Stimulated activated CD4-positive, alpha-beta T cell treated with anti-CD3 and anti-CD28 coated beads, Interleukin-12 subunit alpha, Interleukin-12 subunit beta, amount 100 ng/mL, for 4 hours (primary cell): ENCODE data around the gene MYO6.

ENCODE experiments used
- DNase-seq: peaks from one replicate; pipeline ENCODE4 v3.0.0-alpha.2; 2020

Gene MYO6

DNA sequence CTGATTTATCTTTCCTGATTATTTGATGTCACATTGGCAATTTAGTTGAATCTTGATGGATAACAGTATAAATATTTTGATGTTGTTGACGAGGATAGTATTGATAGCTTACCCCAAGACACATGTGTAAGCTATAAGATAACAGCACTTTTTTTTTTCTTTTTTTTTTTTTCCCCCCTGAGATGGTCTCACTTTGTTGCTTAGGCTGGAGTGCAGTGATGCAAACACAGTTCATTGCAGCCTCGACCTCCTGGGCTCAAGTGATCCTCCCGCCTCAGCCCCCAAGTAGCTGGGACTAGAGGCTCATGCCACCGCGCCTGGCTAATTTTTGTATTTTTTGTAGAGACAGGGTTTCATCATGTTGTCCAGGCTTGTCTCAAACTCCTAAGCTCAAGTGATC is 21.8 kb downstream of the MYO6 start:
- no peak for DNase-seq

DNA sequence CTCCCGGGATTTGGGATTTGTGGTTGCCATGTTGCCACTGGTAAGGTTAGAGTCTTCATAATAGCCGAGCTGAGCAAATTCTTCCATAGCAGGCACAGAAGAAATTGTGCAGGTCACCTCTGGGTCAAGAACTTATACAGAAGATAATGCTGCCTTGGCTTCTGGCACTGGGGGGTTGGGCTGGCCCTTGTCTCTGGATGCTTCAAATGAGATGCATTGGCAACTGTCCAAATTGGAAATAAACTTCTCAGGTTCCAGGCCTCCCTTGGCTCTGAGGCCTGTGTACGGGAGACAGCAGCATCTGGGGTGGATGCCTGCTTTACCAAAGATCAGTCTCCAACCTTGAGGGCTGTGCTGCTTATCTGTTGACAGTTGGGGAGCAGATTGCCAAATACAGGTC is 26.2 kb downstream of the MYO6 start:
- no peak for DNase-seq

DNA sequence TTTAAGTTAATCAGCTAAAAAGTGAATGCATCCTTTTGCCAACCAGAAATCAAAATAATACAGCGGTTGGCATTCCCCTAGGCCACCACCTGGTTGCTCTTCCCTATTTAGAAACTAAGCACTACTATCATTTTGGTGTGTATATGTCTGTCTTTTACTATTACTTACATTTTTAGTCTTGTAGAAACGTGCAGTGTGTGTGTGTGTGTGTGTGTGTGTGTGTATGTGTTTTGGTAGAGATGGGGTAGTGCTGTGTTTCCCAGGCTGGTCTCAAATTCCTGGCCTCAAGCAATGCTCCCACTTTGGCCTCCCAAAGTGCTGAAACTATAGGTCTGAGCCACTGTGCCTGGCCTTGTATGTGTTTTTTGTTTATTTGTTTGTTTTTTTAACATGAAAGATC is 27.4 kb downstream of the MYO6 start:
- DNase-seq: no peak

DNA sequence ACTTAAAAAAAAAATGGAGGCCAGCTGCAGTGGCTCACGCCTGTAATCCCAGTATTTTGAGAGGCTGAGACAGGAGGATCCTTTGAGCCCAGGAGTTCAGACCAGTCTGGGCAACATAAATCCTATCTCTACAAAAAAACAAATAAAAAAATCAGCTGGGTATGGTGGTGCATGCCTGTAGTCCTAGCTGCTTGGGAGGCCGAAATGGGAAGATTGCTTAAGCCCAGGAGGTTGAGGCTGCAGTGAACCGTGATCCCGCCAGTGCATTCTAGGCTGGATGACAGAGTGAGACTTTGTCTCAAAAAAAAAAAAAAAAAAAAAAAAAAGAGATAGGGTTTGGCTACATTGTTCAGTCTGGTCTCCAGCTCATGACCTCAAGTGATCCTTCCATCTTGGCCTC is 29.7 kb downstream of the MYO6 start:
- DNase-seq: no peak

DNA sequence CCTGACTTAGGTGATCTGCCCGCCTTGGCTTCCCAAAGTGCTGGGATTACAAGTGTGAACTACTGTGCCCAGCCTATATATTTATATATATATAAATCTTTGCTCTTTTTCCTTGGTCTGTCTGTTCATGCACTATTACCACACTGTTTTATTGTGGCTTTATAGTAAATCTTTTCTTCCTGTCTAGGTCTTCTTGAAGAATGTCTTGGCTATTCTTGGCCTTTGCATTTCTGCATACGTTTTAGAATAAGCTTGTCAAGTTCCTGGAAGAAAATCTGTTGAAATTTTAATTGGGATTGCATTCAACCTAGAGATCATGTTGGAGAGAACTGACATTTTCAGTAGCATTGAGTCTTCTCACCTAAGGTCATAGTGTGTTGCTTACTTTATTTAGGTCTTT is 37.1 kb downstream of the MYO6 start:
- no peak for DNase-seq

DNA sequence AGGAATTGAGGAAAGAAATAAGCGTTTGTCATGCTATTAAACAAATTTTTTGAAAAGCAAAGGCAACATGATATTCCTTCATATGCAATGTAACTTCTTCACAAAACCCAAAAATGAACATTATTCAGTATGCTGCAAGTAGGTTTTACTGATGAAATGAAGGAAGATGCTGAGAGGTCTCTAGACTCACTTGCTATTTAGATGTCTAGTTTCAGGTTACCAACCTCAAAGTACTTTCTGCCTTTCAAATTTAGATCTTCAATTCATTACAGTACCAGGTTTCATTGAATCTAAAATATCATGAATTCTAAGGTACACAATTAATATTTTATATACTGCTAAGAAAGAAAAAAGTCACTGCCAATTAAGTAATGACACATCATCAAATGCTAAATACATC is 39.9 kb downstream of the MYO6 start:
- DNase-seq: no peak

DNA sequence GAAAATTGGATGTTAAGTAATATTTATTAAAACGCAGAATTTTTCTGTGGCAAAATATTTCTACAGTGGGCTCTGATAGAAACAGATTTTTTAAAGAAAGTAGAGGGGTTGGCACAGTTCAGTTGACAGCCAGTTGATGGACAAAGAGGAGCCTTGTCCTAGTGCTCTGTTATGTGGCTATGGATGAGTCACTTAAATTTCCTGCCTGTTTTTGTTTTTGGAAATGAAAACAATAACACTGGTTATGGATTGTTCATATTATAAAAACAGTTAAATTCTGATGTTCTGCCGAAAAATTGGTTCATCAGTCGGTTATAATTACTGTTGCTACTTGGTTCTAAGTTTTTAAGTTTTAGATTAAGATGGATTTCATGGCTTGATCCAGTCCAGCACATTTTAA is 42.8 kb downstream of the MYO6 start:
- no peak for DNase-seq

DNA sequence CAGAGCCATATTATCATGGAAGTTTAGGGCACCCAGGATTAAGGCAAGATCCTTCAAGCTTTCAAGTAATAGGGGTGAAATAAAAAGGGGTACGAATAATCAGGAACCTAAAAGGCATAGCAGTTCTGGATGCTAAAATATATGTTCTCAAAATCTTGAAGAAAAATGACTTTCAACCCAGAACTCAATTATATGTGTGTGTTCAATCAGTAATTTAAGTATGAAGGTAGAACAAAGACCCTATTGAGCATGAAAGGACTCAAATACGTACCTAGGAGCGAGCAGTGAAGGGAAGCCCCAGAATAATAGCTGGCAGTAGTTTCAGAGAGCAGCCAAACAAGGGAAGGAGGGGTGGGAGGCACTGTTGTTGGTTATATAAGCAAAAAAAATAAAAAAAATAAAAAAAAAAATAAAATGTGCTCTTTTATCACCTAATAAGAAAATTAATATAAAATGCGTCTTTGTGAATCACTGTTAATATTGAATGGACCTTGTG is 45.4 kb downstream of the MYO6 start:
- DNase-seq: no peak

DNA sequence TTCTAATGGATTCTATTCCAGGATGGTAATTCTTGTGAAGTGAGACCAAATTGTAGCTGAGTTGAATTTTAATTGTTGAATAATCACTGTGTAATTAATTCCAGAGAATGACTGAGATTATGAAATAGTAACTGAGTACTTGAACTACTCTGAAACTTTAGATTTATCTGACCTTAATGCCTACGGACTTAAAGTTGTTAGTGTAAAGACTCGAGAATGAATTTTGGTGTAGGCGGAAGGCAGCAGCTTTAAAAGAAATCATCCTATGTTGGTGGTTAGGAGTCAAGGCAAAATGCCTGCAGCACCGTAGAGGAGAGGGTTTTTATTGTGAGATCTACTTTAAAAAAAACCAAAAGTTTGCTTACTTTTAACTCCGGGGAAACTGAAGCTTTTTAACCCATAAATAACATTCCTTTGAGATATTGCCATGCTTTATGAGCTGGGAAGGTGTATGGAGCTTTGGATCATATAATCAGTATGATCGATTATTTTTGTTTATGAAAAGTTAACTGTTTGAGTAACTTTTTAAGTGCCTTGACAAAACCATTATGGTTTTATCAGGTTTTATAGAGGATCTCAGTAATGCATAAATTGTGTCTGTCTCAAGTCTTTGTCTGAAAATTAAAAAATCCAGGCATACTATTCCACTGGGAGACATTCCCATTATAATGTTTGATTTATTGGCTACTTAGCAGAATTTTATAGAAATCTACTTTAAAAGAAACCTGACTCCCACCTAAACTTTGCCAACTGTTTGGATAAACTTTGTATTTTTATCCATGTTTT is 46.1 kb downstream of the MYO6 start:
- DNase-seq: no peak

DNA sequence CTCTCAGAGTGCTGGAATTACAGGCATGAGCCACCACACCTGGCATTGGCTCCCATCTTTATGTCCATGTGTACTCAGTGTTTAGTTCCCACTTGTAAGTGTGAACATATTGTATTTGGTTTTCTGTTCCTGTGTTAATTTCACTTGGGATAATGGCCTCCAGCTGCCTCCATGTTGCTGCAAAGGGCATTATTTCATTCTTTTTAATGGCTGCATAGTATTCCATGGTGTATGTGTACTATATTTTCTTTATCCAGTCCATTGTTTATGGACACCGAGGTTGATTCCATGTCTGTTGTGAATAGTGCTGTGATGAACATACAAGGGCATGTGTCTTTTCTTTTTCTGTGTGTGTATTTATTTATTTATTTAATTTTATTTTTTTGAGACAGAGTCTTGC is 47.7 kb downstream of the MYO6 start:
- DNase-seq: no peak

DNA sequence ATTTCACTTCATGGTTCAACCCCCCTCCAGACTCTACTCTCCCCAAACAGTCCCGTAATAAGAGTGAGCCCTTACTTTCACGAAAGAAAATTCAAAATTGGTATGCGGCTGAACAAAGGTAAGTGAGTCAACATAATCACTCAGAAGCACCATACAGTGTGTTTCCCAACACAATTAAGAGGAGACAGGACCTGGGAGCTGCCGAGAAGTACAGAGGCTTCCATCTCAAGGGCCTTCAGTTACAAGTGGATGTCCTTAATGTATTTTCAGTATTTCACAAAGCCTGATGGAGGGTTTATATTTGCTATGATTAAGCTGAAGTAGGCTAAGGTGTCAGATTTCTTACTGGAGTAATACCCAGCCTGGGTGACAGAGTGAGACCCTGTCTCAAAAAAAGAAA is 51.1 kb downstream of the MYO6 start:
- DNase-seq: no peak

DNA sequence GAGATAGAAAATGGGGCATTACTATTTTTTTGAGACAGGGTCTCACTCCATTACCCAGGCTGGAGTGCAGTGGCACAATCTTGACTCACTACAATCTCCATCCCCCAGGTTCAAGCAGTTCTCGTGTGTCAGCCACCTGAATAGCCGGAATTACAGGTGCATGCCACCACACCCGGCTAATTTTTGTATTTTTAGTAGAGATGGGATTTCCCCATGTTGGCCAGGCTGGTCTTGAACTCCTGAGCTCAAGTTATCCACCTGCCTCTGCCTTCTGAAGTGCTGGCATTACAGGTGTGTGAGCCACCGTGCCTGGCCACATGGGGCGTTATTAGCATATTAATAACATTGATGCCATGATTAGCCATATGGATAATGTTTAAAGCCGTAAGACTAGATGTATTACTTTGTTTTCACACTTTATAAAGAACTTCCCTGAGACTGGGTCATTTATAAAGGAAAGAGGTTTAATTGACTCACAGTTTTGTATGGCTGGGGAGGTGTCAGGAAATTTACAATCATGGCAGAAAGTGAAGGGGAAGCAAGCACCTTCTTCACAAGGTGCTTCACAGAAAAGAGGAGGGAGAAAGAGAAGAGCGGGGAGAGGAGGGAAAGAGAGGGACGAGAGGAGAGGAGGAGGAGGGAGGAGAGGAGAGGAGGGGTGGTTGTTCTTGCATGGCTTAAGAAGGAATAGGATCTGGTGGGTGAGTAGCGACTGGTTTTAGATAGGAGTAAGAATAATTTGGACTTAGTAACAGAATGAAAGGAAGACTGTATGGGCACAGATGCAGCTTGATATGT is 51.9 kb downstream of the MYO6 start:
- DNase-seq: no peak

DNA sequence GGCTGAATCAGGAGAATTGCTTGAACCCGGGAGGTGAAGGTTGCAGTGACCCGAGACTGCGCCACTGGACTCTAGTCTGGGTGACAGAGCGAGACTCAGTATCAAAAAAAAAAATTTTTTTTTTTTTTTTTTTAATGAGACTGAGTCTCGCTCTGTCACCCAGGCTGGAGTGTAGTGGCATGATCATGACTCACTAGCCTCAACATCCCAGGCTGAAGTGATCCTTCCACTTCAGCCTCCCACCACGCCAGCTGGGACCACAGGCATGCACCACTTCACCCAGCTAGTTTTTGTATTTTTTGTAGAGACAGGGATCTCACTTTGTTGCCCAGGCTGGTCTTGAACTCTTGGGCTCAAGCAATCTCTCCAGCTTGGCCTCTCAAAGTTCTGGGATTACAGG is 53.3 kb downstream of the MYO6 start:
- no peak for DNase-seq

DNA sequence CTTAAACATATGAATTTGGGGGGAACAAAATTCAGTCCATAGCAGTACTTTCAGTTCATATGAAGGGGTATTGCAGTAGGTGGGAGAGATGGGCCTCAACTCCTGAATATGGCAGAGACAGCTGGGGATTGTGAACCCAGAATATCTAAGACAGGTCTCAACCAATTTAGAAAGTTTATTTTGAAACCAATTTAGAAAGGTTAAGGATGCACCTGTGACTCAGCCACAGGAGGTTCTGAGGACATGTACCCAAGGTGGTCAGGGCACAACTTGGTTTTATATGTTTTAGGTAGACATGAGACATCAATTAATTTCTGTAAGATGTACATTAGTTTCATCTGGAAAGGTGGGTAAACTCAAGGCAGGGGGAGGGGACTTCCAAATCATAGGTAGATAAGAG is 59.5 kb downstream of the MYO6 start:
- DNase-seq: no peak

DNA sequence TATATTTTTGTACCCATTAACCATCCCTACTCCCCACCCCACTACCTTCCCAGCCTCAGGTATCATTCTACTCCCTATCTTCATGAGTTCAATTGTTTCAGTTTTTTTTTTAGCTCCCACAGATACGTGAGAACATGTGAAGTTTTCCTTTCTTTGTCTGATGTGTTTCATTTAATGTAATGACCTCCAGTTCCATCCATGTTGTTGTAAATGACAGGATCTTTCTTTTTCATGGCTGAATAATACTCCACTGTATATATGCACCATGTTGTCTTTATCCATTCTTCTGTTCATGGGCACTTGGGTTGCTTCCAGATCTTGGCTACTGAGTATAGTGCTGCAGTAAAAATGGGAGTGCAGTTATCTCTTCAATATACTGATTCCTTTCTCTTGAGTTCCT is 63.5 kb downstream of the MYO6 start:
- DNase-seq: no peak

DNA sequence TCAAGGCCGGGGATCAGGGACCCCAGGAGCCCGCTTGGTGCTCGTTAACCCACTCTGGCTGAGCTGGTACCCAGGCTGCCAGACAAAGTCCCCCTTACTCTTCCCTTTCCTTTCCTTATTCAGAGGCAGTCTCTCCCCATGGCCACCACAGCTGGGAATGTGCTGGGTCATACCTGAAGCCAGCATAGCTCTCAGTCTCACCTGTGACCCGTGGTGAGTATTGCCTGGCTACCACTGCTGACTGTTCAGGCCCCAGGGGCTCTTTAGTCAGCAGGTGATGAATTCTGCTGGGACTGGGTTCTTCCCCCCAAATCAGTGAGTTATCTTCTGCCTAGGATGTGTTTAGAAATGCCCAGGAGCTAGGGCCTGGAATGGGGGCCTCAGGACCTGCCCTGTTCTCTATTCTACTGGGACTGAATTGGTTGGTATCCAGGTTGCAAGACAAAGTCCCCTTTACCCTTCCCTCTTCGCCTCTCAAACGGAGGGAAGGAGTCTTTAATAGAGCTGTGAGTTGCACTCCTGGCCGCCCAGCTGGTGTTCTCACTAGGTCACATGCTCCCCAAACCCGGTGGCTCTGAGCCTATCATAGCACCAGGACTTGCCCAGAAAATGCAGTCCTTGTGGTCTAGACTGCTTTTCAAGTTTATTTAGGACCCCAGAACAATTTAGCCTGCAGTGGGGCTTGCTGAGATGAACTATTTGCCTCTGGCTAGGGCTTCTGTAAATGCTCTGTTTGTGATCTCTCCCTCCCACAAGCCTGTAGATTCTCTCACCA is 64.6 kb downstream of the MYO6 start:
- DNase-seq: no peak

DNA sequence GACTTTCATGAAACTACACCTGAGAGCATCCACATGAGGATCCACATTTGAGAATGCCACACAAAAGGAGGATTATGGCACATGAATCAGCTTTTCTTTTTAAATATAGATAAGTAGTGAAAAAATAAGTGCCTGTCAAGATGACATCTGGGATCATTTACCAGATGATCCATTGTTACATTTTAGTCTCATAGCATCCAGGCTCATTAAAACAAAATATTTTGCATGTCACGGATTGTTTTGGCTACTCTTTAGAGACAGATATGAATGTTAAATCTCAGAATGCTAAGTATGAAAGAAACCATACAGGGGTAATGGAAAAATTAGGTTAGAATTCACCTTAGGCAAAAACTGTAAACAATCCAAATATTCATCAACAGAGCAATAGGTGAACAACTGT is 66.7 kb downstream of the MYO6 start:
- no peak for DNase-seq

DNA sequence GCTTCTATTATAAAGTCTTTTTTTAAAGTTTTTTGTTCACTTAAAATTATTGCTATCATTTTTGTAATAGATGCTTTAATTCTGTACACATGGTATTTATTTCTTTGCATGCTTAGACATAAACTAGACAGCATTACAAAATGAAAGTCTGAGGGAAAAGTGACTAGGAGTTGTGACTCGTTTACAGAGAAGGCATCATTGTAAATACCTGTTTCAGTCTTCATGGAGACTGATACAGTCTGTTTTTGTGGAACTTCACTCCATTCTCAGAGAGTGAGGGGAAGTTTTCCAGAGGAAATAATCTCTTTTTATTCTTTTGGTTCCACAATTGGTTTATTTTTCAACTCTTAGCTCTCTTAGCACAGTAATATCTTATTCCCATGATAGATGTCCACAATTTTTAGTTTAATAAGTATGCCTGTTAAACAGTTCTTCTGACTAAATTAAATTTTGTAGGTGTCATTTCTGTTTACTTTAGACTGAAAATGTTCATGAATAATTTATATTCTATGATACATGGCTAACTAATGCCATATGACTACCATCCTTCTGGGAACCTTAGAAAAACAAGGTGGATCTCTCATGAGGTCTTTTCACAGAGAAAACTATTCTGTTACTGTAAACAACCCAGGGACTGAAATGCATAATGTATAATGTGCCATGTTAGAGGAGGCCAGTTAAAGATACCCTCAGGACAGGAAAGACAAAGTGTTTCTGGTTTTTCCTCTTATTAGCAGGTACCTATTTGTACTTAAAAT is 69.2 kb downstream of the MYO6 start:
- DNase-seq: no peak

DNA sequence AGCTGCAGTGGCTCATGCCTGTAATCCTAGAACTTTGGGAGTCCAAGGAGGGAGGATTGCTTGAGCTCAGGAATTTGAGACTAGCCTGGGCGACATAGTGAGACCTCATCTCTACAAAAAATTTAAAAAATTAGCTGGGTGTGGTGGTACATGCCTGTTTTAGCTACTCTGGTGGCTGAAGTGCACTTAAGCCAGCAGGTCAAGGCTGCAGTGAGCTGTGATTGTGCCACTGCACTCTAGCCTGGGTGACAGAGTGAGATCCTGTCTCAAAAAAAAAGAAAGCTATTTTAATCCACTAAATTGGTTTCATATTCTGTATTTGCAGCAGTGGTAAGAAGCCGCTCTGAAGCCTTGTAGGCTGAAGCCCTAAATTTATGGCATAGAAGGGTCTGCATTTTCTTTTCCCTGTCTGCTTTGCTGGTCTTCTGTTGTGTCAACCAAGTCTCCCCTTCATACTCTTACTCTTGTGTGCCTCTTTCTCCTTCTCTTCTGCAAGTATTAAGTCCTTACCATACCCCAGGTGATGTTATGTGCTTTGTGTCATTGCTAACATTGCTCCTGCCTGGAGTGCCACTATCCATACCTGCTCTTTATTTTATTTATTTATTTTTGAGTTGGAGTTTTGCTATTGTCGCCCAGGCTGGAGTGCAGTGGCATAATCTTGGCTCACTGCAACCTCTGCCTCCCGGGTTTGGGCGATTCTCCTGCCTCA is 70.9 kb downstream of the MYO6 start:
- no peak for DNase-seq

DNA sequence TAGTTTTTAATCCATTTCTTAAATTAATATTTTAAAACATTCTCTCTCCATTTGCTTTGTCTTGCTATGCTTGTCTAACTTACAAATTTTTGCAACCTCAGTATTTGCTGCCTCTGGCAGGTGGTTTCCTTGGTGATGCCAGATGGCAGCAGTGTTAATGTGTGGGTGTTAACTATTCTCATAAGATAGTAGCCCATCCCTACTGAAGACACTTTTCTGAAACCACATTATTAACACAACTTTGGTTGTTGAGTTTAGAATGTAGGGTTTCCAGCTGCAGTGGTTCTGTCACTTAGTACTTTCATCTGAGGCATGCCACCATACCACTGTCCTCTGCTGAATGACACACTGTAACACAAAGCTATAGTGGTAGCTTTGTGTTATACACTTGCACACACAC is 75.1 kb downstream of the MYO6 start:
- no peak for DNase-seq

DNA sequence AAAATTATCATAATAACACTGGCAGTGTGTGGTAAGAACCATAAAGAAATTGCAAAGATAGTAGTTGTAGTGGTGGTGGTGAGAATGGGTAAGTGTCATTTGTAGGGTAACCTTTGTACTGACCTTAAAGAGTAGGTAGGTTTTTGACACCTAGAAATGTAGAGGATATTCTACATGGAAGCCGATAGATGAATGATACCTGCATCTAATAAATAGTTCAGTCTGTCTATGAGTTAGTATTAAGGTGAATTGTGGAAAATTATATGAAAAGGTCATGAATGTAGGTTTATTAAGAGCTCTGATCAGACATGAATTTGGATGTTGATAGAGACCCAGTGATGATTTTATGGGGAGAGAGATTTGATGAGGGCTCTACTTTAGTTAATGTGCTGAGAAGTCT is 78.1 kb downstream of the MYO6 start:
- DNase-seq: no peak
